GM19025 (cell line): ENCODE results near the gene MATCAP1.
A peak's percentile ranks its signal among the peaks of the same experiment; 100 is the strongest.

ENCODE experiments used
- ATAC-seq: cut with Tn5 transposase; IDR thresholded peaks from one replicate; pipeline ENCODE4 v1.9.1; 2021; ENCODE audit warnings: mild to moderate bottlenecking, low read depth, moderate library complexity; ENCODE audit not compliant: unreplicated experiment

MATCAP1 gene

GRCh38 chr16:67183627-67184452 lies at the start of gene MATCAP1:
TSS of gene MATCAP1 (minus strand) at chr16:67183963. CDS start at chr16:67180610, 3,353 bp downstream.
- ATAC-seq: peak; percentile 92

- ATAC-seq: no peak
Measured at GRCh38 chr16:67230809-67231660, 47.3 kb upstream of the MATCAP1 start.

GRCh38 chr16:67229906-67230808 lies 46.4 kb upstream of the MATCAP1 start:
- no peak for ATAC-seq

- no peak for ATAC-seq
Measured at GRCh38 chr16:67228905-67229304, 45.1 kb upstream of the MATCAP1 start.

GRCh38 chr16:67228034-67228785 lies 44.4 kb upstream of the MATCAP1 start:
- ATAC-seq: no peak

GRCh38 chr16:67227567-67227921 lies 43.8 kb upstream of the MATCAP1 start:
- ATAC-seq: no peak

GRCh38 chr16:67226804-67227566 lies 43.2 kb upstream of the MATCAP1 start, which contains the start of gene TMEM208:
TSS of gene TMEM208 (plus strand) at chr16:67227130. CDS start at chr16:67227219, 89 bp downstream.
- peak; percentile 97 for ATAC-seq

GRCh38 chr16:67226295-67226803 lies 42.6 kb upstream of the MATCAP1 start:
- ATAC-seq: no peak

- no peak for ATAC-seq
Measured at GRCh38 chr16:67223992-67224391, 40.2 kb upstream of the MATCAP1 start.

GRCh38 chr16:67216612-67217490 lies 33.1 kb upstream of the MATCAP1 start:
- no peak for ATAC-seq

- ATAC-seq: no peak
Measured at GRCh38 chr16:67215706-67216105, 31.9 kb upstream of the MATCAP1 start.

- no peak for ATAC-seq
Measured at GRCh38 chr16:67213197-67214019, 29.6 kb upstream of the MATCAP1 start.

- ATAC-seq: no peak
Measured at GRCh38 chr16:67212766-67213165, 29.0 kb upstream of the MATCAP1 start.

GRCh38 chr16:67211674-67212073 lies 27.9 kb upstream of the MATCAP1 start:
- no peak for ATAC-seq

- ATAC-seq: no peak
Measured at GRCh38 chr16:67210069-67210937, 26.5 kb upstream of the MATCAP1 start.

- ATAC-seq: no peak
Measured at GRCh38 chr16:67209565-67209964, 25.8 kb upstream of the MATCAP1 start.
